HTERT RPE-1 (cell line): Measurements from ENCODE around the gene POLR3GL.

Source experiments
- in situ Hi-C: fragments of 300-500 bp; cut with MboI; formaldehyde crosslinking; loops from 4 replicates; pipeline ENCODE4 v1.14.3; 2020; ENCODE audit warnings: low sequenced_read_pairs

POLR3GL gene

DNA sequence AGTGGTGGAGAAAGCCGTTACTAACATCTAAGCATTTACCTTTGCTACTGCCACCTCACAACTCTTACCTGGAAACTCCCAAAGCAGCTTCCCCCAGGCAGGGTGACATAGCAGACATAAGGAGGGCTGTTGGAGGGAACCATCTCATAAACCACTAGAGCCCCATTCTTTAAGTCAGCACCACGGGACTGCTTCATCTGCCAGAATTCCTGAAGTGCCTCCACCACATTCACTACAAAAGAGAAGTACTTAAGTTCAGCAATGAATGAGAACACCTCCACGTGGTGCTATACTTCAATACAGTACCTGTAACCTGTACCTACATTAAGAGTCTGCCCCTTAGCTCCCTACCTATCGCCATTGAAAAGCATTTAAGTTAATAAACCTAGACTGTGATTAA, 16.9 kb upstream of the POLR3GL start:
- in situ Hi-C loops = no loop called here

DNA sequence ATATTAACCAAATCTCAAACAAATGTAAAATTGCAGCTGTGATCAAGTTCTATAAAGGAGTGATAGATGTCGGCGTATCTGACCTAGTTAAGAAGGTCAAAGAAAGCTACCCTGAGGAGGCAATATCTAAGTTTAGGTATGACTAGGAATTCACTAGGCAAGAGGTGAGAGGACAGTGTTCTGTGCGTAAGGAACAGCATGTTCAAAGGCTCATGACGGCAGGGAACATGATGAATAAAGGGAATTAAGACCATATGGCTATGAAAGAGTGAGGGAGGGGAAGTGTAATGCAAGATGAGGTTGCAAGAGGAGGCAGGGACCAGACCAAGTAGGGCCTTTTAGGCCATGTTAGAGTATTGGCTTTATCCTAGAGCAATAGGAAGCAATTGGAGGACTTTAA, 15.3 kb upstream of the POLR3GL start:
- in situ Hi-C loops = no loop called here

DNA sequence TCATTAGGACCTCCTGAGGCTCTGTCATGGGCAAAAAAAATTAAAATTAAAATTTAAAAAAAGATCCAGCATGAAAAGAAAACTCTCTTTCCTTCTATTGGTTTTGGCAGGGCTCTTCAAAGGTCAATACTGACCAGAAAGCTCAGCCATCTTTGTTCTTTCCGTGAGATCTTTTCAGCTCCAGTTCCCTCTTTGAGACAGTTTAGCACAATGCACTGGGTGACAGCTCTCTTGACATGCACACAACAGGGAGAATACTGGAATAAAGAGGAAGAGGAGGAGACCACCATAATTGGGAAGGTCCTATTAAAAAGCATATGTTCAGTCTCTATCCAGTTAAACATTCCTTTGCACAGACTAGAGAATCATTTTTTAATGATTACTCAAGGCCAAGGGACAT, 13.0 kb upstream of the POLR3GL start:
- in situ Hi-C loops = no loop called here

DNA sequence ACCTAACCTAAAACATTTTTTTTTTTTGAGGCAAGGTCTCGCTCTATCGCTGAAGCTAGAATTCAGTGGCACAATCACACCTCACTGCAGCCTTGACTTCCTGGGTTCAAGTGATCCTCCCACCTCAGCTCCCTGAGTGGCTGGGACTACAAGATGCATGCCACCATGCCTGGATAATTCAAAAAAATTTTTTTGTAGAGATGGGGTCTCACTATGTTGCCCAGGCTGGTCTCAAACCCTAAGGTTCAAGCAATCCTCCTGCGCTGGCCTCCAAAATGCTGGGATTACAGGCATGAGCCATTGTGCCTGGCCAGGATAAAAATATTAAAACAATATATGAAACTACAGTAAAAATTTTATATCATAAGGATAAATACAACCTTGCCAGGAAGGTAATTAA, 11.6 kb upstream of the POLR3GL start:
- in situ Hi-C loops = no loop called here

DNA sequence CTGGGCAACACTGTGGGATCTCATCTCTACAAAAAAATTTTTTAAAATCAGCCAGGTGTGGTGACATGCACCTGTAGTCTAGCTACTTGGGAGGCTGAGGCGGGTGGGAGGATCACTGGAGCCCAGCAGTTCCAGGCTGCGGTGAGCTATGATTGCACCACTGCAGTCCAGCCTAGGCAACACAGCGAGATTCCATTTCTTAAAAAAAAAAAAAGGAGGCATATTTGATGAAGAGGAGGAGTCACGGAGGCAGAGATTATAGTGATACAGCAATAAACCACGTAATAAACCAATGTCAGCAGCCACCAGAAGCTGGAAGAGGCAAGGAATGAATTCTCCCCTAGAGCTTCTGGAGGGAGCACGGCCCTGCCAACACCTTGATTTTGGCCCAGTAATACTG, 10.6 kb upstream of the POLR3GL start:
- in situ Hi-C loops = no loop called here

DNA sequence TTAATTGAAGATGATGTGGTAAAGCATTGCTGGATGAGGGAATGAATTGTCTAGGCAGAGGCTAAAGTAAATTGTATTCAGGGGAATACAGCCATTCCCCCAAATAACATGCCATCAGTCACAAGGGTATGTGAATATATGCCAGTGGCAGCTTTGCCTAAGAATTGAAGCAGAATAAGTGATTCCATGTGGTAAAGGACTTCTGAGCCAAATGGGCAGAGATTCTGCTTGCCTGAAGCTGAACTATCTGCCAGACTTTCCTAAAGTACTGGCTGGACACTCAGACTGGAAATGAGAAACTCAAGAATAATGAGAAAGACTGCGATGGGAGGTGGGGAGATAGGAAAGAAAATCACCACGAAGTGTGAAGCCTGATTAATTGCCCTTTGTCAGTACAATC, 9.1 kb upstream of the POLR3GL start:
- in situ Hi-C loops = no loop called here

DNA sequence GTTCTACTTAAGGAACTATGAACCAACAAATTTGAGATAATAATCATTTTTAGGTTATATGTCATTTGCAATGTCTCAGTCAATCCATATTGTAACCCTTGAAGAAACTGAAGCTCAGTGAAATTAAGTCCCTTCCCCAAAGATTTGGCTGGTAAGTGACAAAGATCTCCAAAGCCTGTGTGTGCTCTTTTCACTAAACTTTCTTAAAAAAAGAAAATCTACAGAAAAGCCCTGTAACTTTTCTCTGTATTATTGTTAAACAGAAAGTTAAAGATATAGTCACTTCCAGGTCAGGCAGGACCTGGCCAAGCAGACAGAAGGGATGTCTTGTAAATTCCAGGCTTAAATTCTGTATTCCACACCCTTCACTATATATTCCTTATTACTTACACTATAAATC, 8.1 kb upstream of the POLR3GL start:
- in situ Hi-C loops = no loop called here

DNA sequence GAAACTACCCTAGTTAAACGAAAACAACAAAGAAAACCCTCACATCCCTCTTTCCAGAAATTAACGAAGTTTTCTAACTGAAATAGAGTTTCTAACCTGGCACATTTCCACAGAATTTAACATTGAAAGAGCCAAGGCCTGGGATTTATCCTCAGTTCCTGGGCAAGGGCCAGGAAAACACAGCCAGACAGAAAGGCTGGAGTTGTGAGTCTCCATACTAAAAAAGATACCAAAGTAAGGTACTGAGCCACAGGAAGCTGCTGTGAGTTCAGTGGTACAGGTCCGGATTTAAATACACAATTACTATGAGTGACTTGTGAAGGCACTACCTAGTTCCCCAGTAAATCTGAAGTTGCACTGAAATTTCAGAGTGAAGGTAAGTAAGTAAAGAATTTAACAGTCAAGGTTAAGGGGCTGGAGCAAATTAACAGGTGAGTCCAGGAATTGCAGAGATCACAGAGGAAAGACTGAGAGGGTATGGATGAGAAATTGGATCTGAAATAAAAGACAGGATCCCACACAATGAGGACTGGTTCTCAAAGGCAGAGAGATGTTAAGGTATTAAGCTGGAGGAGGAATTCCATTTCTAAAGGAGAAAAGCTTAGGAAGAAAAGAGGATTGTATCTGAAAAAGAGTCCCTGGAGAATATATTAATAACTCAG, 7.6 kb upstream of the POLR3GL start:
- in situ Hi-C loops = no loop called here

DNA sequence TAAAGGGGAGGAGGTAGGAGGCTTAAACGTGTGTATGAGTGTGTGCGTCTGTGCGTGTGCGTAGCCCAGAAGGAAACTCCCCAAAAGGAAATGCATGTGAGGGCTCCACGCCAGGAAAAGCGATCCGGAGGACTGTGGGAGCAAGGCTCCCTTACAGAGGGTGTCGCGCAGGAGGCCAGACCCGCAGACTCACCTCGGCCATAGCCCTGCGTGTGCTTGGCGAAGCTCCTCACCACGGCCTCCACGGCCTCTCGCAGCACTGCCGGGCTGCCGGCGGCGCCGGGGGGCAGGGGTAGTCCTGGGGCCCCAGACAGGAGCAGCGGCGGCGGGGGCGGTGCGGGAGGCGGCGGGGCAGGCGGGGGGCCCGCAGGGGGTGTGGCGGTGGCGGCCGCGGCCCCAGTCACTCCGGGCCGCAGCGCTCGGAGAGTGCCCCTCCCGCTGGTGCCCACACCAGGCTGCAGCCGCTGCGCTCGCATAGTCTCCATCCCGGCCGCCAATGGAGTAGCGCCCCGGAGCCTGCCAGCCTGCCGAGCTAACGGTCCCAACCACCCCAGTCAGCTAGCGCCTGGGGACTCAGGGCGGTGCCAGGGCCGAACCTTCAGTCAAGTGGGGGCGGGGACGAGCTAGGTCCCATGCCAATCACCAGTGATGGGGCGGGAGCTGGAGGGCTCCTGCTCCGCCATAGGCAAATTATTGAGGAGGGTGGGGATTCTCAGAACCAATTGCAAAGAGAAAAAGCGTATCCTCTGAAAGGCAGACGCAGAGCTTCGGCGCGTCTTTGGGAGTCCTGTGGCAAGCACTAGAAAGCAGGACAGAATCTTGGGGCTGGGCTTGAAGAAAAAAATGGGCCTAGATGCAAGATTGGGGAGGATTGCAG, 6.8 kb upstream of the POLR3GL start, which contains the start of gene LIX1L:
Gene LIX1L (minus strand): TSS at position 575 of the 877 bp plus-strand sequence. CDS start 90 bp downstream, at position 485.
- in situ Hi-C loops = no loop called here

DNA sequence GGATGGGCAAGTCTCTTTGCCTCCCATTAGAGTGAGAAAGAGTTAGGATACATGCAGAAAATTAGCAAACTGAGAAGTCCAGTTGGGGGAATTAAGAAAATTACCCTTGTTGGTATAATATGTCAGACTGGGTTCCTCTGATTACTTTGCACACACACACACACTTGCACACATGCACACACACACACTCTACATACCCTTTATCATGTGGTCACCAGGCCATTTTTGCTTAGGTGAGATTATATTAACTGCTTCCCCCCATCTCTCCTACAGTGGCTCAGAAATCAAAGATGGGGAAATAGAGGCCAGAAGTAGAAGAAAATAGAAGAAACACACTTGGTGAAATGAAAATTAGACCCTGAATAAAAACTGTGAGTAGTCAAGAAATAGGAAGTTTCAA, 5.8 kb upstream of the POLR3GL start:
- in situ Hi-C loops = no loop called here

DNA sequence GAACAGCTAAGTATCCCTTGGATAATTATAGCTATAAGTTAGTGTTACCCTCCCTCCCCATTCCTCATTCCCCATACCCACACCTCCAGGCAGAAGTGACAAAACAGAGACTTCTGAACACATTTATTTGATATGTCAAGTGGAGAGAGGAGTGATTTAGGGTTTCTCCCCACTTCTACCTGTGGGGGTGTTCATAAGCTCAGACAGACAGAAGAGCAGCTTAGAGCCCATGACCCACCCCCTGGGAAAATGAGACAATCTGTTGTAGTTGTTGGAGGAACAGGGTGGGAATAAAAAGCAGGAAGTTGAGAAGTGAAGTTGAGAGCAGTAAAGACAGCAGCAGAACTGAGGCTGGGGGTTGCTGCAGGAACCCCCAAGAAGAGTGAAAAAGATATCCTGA, 5.2 kb upstream of the POLR3GL start:
- in situ Hi-C loops = no loop called here

DNA sequence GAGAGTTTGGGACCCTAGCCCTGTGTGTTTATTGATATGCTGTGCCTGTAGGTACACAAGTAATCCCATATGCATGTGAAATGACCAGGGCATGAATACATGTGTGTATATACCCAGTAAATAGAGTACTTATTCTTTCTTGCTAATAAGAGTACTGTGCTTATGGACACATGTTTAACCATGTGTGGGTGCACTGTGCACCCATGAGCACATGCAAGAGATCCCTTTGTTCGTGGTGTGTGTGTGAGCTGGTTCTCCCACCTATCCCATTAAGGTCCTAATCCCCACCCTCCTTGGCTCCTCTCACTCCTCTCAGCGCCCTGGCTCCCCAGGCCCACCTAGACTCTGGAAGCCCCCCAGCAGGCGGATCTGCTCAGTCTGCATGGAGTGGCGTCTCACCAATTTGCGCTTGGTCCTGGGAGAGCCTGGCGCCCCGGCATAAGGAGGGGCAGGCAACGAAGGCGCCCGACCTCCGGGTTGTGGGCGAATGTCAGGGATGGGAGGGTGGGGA, 4.5 kb upstream of the POLR3GL start:
- in situ Hi-C loops = no loop called here

DNA sequence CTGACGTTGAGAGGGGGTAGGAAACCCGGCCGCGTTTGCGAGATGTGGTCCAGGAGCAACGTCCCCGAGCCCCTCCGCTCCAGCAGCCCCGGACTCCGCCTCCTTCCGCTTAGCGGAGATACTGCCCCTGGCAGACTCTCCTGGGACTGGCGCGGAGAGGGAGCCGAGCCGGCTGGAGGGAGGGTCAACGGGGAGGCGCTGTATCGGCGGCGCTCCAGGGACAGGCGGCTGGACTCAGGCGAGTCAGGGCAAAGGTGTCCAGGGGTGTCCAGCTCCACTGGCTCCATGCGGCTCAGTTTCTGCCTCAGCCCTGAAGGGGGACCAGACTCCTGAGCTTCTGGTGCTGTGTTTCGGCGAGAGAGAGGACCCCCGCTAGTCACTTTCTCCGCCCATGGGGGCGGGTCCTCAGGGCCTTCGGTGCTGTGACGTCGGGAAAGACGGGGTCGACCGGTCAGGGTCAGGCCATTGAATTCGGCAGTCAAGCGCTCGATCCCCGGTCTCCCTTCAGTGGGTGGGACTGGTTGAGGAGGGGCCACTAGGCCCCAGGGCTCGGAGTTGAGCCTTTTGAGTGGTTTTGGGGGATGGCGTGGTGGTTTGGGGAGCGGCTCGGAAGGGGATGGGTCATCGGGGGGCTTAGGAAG, 3.9 kb upstream of the POLR3GL start:
- in situ Hi-C loops = no loop called here

DNA sequence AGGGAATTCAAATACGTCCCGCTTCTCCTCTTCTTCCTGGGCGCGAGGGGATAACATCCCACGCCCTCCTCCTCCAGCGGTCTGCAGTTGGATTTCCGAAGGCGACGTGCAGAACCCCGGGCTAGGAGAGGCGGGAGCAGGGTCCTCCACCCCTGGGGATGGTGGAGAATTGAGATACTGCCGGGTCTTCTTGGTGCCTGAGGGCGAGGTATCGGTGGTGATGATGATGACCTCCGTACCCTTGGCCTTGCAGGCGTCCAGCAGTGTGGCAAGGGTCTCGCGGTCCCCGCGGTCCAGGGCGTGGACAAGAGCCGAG, 3.4 kb upstream of the POLR3GL start:
- in situ Hi-C loops = no loop called here

DNA sequence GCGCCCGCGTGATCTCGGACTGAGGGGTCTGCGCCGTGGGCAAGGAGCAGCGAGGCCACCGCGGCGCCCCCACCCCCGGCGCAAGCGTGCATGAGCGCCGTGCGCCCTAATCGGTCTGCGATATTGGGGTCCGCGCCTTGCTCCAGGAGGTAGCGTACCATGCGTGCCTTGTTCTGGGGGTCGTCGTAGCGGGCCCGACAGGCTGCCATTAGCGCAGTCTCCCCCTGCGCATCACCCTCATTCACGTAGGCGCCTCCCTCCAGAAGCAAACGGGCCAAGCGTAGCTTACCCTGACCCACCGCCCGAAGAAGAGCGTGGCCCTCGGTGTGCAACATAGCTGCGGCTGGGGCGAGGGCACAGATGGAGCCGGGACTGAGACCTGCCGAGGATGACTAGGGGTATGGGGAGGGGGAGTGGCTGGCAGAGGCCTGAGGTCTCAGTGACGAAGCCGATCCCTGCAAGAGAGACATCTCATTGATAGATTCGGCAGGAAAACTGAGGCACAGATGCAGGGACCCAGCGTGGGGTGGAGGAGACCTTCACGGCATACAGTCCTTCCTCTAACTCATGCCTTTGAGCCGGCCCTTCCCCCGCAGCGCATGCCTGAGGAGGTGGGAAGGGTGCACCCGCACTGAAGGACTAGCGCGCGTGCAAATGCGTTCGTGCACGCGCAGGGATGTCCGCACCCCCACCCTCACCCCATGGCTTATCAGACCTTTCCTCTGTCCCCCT, 2.9 kb upstream of the POLR3GL start:
- in situ Hi-C loops = no loop called here

DNA sequence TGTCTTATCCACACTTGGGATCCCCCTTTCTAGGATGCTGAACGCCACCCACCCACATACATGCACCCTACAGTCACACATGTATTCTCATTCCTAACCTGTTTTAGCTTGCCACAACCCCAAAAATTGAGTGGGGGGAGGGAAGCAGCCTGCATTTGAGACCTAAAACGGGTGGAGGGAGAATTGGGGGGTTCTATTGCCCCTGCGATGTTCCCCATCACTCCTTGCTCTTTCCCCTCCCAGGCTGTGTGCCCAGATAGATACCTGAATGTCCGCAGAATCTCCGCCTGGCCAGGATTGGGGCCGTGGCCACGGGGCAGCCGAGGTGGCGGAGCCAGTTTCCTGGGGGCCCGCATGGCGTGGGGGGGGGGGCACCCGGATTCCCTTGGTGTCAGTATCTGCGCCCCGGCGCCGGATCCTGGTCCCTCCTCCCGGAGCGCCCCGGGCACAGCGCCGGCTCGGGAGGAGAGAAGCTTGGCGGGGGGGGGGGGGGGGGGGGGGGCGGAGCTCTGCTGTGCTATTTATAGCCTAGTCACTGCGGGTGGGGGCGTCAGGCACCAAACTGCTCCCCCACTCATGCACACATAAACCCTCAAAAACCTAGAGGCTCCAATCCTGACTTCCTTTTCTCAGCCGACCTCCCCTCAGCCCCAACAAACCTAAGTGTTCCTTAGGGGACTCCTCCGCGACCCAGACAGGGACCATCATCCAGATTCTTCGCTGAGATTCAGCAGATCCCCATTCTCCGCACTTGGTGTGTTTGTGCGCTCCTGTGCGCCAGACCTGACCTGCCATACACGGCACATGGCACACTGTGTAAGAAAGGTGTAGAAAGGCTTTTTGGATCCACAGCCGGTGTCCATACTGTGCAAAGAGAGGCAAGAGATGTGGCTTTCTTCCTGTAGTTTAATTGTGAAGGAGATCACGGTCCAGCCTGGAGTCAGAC, 2.1 kb upstream of the POLR3GL start:
- in situ Hi-C loops = no loop called here

DNA sequence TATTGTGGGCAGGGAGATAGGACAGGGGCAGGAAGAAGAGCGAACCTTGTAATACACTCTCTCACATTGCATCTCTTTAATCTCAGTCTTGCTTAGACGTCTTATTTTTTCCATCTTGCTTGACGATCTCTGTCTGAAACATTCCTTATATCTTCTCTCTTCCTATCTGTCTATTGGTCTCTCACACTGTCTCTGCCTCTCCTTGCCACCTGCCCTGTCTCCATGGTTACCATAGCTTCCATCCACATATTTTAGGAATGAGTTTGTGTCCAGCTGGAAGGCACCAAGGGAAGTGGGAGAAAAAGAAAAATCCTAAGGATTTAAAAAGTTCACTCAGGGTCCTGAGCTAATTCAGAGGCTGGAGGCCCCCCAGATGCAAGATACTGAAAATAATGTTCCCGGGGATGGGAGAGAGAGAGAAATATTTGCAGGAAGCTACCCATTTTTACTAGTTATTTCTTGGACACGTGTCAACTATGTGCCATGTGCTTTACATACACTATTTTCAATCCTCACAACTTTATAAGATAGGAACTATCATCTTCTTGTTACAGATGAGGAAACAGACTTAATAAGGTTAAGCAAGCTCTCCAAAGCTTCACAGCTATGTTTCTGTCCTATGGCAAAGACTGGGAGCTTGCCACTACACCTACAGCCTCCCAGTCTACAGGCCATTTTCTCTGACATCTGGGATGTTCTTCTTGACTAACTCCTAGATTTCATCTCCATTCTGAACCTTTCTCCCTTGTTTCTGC, 1.0 kb upstream of the POLR3GL start:
- in situ Hi-C loops = no loop called here

DNA sequence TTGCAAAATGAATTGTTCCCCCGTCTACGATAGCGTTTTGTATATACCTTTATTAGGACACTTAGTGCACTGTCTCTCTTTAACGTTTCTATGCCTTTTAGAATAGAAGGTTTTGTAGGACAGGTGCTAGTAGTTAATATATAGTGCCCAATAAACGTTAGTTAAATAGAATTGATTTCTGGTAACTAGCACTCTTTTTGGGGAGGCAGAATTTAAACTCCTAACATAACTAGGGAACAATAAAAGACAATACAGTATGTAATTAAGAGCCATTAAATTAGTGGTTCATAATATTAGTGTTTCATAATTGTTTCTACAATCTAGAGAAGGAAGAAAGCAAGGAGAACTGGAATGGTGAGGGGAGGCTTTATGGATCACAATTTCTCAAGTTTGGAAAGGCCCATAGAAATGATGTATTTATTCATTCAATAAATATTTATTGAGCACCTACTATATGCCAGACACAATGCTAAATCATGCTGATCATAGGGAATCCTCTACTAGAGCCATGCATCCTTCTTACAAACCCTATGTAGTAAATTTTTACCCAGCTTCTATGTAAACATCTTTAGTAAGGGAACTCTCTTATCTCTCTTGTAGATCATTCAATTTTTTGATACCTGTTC, 742 bp downstream of the POLR3GL start:
- in situ Hi-C loops = no loop called here

DNA sequence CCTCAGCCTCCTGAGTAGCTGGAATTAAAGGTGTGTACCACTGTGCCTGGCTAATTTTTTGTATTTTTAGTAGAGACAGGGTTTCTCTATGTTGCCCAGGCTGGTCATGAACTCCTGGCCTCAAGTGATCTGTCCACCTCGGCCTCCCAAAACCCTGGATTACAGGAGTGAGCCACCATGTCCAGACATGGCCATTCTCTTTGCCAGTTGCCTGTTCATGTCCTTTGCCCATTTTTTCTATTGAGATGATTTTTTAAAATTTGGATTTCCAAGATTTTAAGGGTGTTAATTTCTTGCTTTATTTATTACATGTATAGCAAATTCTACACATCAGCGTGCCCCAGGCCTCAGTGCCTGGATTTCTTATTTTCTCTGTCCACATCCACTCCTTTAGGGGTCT, 2.8 kb downstream of the POLR3GL start:
- in situ Hi-C loops = no loop called here
